ENCODE results near the gene UBE3B.

DNA sequence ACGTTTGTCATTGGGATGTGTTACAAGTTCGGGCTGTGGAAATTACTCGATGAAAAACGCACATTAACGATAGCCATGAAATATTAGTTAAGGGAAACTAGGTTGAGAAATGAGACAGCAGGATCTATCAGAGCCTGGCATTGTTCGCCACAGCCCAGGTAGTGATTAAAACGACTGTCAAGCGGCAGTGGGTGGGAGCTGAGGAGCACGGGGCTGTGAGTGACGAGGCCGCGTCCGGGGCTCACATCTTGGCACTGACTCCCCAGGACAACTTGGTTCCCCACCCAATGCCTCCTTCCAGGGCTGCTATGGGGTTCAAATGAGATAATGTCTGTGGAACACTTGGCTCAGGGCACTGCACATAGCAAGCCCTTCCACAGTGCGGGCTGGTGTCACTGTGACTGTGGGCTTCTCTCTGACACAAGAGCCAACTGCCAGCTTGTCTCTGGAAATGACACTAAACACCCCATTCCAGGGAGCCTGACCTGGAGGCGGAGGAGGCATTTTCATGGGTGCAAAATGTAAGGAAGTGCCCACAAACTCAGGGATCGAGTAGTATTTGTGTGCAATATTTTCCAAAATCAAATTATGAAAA lies 76.6 kb downstream of the UBE3B start:
- TF ChIP-seq, protein P1, sequence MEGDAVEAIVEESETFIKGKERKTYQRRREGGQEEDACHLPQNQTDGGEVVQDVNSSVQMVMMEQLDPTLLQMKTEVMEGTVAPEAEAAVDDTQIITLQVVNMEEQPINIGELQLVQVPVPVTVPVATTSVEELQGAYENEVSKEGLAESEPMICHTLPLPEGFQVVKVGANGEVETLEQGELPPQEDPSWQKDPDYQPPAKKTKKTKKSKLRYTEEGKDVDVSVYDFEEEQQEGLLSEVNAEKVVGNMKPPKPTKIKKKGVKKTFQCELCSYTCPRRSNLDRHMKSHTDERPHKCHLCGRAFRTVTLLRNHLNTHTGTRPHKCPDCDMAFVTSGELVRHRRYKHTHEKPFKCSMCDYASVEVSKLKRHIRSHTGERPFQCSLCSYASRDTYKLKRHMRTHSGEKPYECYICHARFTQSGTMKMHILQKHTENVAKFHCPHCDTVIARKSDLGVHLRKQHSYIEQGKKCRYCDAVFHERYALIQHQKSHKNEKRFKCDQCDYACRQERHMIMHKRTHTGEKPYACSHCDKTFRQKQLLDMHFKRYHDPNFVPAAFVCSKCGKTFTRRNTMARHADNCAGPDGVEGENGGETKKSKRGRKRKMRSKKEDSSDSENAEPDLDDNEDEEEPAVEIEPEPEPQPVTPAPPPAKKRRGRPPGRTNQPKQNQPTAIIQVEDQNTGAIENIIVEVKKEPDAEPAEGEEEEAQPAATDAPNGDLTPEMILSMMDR (IDR thresholded peaks at IDR 0.05) = no peak
- no peak for TF ChIP-seq FOXJ3 (CRISPR knock-in tag; IDR thresholded peaks at IDR 0.05; ENCODE audit: borderline replicate concordance)
- TF ChIP-seq, protein P2, sequence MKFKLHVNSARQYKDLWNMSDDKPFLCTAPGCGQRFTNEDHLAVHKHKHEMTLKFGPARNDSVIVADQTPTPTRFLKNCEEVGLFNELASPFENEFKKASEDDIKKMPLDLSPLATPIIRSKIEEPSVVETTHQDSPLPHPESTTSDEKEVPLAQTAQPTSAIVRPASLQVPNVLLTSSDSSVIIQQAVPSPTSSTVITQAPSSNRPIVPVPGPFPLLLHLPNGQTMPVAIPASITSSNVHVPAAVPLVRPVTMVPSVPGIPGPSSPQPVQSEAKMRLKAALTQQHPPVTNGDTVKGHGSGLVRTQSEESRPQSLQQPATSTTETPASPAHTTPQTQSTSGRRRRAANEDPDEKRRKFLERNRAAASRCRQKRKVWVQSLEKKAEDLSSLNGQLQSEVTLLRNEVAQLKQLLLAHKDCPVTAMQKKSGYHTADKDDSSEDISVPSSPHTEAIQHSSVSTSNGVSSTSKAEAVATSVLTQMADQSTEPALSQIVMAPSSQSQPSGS (CRISPR knock-in tag; IDR thresholded peaks at IDR 0.05; ENCODE audit: borderline replicate concordance, low read depth) = no peak
- no peak for TF ChIP-seq NFYB (CRISPR knock-in tag; conservative IDR thresholded peaks at IDR 0.05; ENCODE audit: low read depth)
- TF ChIP-seq USF2 (CRISPR knock-in tag; IDR thresholded peaks at IDR 0.05) = no peak
- TF ChIP-seq CREB1 (CRISPR knock-in tag; IDR thresholded peaks at IDR 0.05) = no peak
- no peak for TF ChIP-seq CBFB (CRISPR knock-in tag; IDR thresholded peaks at IDR 0.05; ENCODE audit: low read depth)
- TF ChIP-seq, protein P3, sequence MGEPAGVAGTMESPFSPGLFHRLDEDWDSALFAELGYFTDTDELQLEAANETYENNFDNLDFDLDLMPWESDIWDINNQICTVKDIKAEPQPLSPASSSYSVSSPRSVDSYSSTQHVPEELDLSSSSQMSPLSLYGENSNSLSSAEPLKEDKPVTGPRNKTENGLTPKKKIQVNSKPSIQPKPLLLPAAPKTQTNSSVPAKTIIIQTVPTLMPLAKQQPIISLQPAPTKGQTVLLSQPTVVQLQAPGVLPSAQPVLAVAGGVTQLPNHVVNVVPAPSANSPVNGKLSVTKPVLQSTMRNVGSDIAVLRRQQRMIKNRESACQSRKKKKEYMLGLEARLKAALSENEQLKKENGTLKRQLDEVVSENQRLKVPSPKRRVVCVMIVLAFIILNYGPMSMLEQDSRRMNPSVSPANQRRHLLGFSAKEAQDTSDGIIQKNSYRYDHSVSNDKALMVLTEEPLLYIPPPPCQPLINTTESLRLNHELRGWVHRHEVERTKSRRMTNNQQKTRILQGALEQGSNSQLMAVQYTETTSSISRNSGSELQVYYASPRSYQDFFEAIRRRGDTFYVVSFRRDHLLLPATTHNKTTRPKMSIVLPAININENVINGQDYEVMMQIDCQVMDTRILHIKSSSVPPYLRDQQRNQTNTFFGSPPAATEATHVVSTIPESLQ (CRISPR knock-in tag; IDR thresholded peaks at IDR 0.05) = no peak
- TF ChIP-seq FOXP1 (CRISPR knock-in tag; IDR thresholded peaks at IDR 0.05; ENCODE audit: borderline replicate concordance) = no peak
- no peak for TF ChIP-seq SOX15 (CRISPR knock-in tag; IDR thresholded peaks at IDR 0.05)
- TF ChIP-seq ZBTB43 (CRISPR knock-in tag; IDR thresholded peaks at IDR 0.05) = no peak
- TF ChIP-seq ZNF317 (CRISPR knock-in tag; IDR thresholded peaks at IDR 0.05; ENCODE audit: borderline replicate concordance, low read depth) = no peak
